CD4-positive, alpha-beta T cell treated with Interleukin-12 subunit alpha and Interleukin-12 subunit beta, for 1 hour (primary cell): ENCODE results near the gene SYNJ2.

Experiments
- DNase-seq: peaks from one replicate; pipeline ENCODE4 v3.0.0-alpha.2; 2020

The SYNJ2 gene

GRCh38 chr6:158013904-158014504 is 32.3 kb downstream of the SYNJ2 start:
- DNase-seq = no peak

GRCh38 chr6:158014505-158015187 is 33.0 kb downstream of the SYNJ2 start:
- DNase-seq = no peak

GRCh38 chr6:158015188-158015506 is 33.5 kb downstream of the SYNJ2 start:
- no peak for DNase-seq

GRCh38 chr6:158016571-158017383 is 35.1 kb downstream of the SYNJ2 start:
- DNase-seq = no peak

GRCh38 chr6:158017621-158018040 is 36.0 kb downstream of the SYNJ2 start:
- DNase-seq = no peak

- DNase-seq = no peak
Observed at GRCh38 chr6:158018041-158018771, 36.5 kb downstream of the SYNJ2 start.

- no peak for DNase-seq
Observed at GRCh38 chr6:158018851-158019361, 37.2 kb downstream of the SYNJ2 start.

GRCh38 chr6:158019416-158019815 is 37.8 kb downstream of the SYNJ2 start:
- no peak for DNase-seq

- DNase-seq = no peak
Observed at GRCh38 chr6:158020272-158020711, 38.6 kb downstream of the SYNJ2 start.

- no peak for DNase-seq
Observed at GRCh38 chr6:158020811-158021210, 39.1 kb downstream of the SYNJ2 start.

- DNase-seq = no peak
Observed at GRCh38 chr6:158021376-158021775, 39.7 kb downstream of the SYNJ2 start.

- no peak for DNase-seq
Observed at GRCh38 chr6:158021814-158022748, 40.4 kb downstream of the SYNJ2 start.

- no peak for DNase-seq
Observed at GRCh38 chr6:158022749-158023596, 41.3 kb downstream of the SYNJ2 start.

- DNase-seq = no peak
Observed at GRCh38 chr6:158023597-158023939, 41.9 kb downstream of the SYNJ2 start.

- no peak for DNase-seq
Observed at GRCh38 chr6:158024566-158025297, 43.1 kb downstream of the SYNJ2 start.

GRCh38 chr6:158026054-158026900 is 44.6 kb downstream of the SYNJ2 start:
- peak; percentile 82 for DNase-seq

GRCh38 chr6:158026901-158027589 is 45.4 kb downstream of the SYNJ2 start:
- DNase-seq = no peak

- DNase-seq = no peak
Observed at GRCh38 chr6:158027590-158028285, 46.1 kb downstream of the SYNJ2 start.
